Type B pancreatic cell (in vitro differentiated cells): ENCODE results near the gene UBE4A. TPM values are rescaled to one million over a fixed set of nuclear protein-coding genes. Genes with fewer than 3 reads are reported as not detected.

Experiments used
- DNase-seq: peaks from one replicate; pipeline ENCODE4 v3.0.0; 2021; ENCODE audit warnings: mixed read lengths; ENCODE audit not compliant: unreplicated experiment; ENCODE audit errors: extremely low spot score
- H3K27ac Mint-ChIP-seq: 2 replicates; pipeline ENCODE4 v1.8.0; 2021; ENCODE audit warnings: mild to moderate bottlenecking, mixed read lengths
- H3K27me3 Mint-ChIP-seq: 2 replicates; pipeline ENCODE4 v1.8.0; 2021; ENCODE audit warnings: mixed read lengths
- H3K36me3 Mint-ChIP-seq: 2 replicates; pipeline ENCODE4 v1.8.0; 2021; ENCODE audit warnings: mixed read lengths
- H3K4me1 Mint-ChIP-seq: one replicate; pipeline ENCODE4 v1.8.0; 2021; ENCODE audit warnings: mixed read lengths; ENCODE audit not compliant: unreplicated experiment
- H3K4me3 Mint-ChIP-seq: 2 replicates; pipeline ENCODE4 v1.8.0; 2021; ENCODE audit warnings: mild to moderate bottlenecking, mixed read lengths
- H3K9me3 Mint-ChIP-seq: 2 replicates; pipeline ENCODE4 v1.8.0; 2021; ENCODE audit warnings: mixed read lengths
- total RNA-seq: library from RNA; stranded (reverse); gene quantifications from 2 replicates; pipeline ENCODE4 v1.2.1, GENCODE V29; 2021; ENCODE audit warnings: low replicate concordance
- TF ChIP-seq, protein P1 (sequence below): fragments of 200-600 bp; sonication (generic); conservative IDR thresholded peaks from 2 replicates; pipeline ENCODE4 v1.5.0; 2021; ENCODE audit warnings: antibody characterized with exemption, mild to moderate bottlenecking

UBE4A gene
- total RNA-seq, 1 donor from 2014 or later: 42.5 TPM

DNA sequence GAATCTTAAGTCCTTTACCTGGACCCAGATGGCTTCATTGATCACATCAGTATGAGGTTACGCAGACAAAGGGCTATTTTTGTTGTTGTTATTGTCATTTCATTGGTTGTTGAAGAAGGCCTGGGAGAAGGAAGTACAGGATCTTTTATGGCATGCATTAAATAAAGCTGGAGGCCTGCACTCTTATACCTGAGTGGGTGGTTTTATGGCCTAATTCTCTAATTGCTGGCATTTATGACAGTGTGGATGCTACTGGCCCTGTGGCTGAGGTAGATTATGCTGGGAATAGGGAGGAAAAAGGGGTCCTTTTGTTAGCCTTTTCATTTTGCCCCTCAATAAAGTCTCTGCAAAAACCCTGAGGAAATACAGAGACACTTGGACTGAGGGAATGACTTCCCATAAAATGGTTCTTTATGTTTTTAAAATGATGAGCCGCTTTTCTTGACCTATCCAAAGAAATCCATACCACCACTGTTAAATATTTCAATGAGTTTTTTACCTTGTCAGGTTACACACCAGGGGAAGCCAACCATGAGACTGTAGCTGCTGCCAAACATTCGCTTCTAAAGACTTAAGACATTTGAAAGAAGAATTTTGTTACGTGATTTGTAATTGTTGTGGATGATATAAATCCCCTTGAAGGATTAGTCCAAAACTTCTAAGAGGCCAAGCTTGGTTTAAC lies 83.6 kb downstream of the UBE4A start:
- Mint-ChIP-seq H3K4me1 (peaks cover 50% of the 10 kb centered on the region), H3K9me3 (no peaks in the 10 kb centered on the region), H3K4me3 (no peak overlapping the region), H3K36me3 (peaks cover 17% of the 10 kb centered on the region), H3K27ac (no peak overlapping the region), H3K27me3 (no peaks in the 10 kb centered on the region)
- TF ChIP-seq, protein P1, sequence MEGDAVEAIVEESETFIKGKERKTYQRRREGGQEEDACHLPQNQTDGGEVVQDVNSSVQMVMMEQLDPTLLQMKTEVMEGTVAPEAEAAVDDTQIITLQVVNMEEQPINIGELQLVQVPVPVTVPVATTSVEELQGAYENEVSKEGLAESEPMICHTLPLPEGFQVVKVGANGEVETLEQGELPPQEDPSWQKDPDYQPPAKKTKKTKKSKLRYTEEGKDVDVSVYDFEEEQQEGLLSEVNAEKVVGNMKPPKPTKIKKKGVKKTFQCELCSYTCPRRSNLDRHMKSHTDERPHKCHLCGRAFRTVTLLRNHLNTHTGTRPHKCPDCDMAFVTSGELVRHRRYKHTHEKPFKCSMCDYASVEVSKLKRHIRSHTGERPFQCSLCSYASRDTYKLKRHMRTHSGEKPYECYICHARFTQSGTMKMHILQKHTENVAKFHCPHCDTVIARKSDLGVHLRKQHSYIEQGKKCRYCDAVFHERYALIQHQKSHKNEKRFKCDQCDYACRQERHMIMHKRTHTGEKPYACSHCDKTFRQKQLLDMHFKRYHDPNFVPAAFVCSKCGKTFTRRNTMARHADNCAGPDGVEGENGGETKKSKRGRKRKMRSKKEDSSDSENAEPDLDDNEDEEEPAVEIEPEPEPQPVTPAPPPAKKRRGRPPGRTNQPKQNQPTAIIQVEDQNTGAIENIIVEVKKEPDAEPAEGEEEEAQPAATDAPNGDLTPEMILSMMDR: no peak
- no peak for DNase-seq

- TF ChIP-seq, protein P1: no peak
- Mint-ChIP-seq H3K4me3 (no peak overlapping the region), H3K9me3 (no peaks in the 10 kb centered on the region), H3K27me3 (no peaks in the 10 kb centered on the region), H3K36me3 (peaks cover 17% of the 10 kb centered on the region), H3K4me1 (peaks cover 47% of the 10 kb centered on the region), H3K27ac (no peak overlapping the region)
- no peak for DNase-seq
These were observed 84.3 kb downstream of the UBE4A start for GRCh38 chr11:118443590-118444218.

DNA sequence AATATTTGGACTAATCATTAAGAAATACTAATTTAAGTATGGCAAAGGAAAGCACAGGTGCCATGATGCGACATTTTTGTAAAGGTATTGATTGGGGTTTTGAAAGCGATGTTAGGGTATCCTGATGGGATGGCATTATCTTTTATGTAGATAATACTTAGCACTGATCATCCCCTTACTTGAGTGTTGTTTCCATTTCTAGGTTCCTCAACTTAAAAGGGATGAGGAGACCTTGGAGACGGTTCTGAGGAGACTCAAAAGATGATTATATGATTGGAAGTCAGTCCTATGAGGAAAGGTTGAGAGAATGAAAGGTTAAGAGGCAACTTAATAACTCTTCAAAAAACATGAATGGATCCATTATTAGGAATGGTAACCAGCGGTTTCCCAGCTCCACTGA lies 88.0 kb downstream of the UBE4A start:
- no peak for DNase-seq
- Mint-ChIP-seq H3K27me3 (no peaks in the 10 kb centered on the region), H3K36me3 (peaks cover 11% of the 10 kb centered on the region), H3K4me3 (no peak overlapping the region), H3K27ac (no peak overlapping the region), H3K9me3 (no peaks in the 10 kb centered on the region), H3K4me1 (peaks cover 23% of the 10 kb centered on the region)
- TF ChIP-seq, protein P1: no peak

- H3K9me3 Mint-ChIP-seq: no peaks in the 10 kb centered on the region
- no peak for DNase-seq
- no peaks in the 10 kb centered on the region for H3K27me3 Mint-ChIP-seq
- TF ChIP-seq, protein P1: no peak
- H3K36me3 Mint-ChIP-seq: peaks cover 17% of the 10 kb centered on the region
- H3K4me1 Mint-ChIP-seq: peaks cover 19% of the 10 kb centered on the region
- H3K27ac Mint-ChIP-seq: no peak overlapping the region
- H3K4me3 Mint-ChIP-seq: no peak overlapping the region
These were observed 88.9 kb downstream of the UBE4A start for GRCh38 chr11:118448294-118448693.

Other genes starting within 250 kb of the UBE4A start
- 0.36 and 2.0 TPM in 2 replicates for gene SCN4B, start 206.8 kb upstream of the UBE4A start, total RNA-seq
- 2.8 TPM in 1 of 2 replicates, not detected in the other for gene SCN2B, start 183.0 kb upstream of the UBE4A start, total RNA-seq
- 0.19 and 0.57 TPM in 2 replicates for gene JAML, start 134.6 kb upstream of the UBE4A start, total RNA-seq
- 10.2 and 32.1 TPM in 2 replicates for gene MPZL3, start 107.2 kb upstream of the UBE4A start, total RNA-seq
- 32.7 and 113 TPM in 2 replicates for gene MPZL2, start 95.3 kb upstream of the UBE4A start, total RNA-seq
- gene CD3E, start 54.9 kb upstream of the UBE4A start, total RNA-seq: not detected in 2 replicates
- gene CD3D, start 16.9 kb upstream of the UBE4A start, total RNA-seq: not detected in 2 replicates
- 0.21 TPM in 1 of 2 replicates, not detected in the other for gene CD3G, start 15.3 kb upstream of the UBE4A start, total RNA-seq
- 207 and 263 TPM in 2 replicates for gene ATP5MG, start 42.0 kb downstream of the UBE4A start, total RNA-seq
- gene KMT2A, start 76.9 kb downstream of the UBE4A start, total RNA-seq: 45.5 and 71.1 TPM in 2 replicates
- gene TTC36, start 167.9 kb downstream of the UBE4A start, total RNA-seq: 1.6 and 1.8 TPM in 2 replicates
- gene TMEM25, start 171.6 kb downstream of the UBE4A start, total RNA-seq: 35.8 and 47.3 TPM in 2 replicates
- 18.9 and 28.7 TPM in 2 replicates for gene IFT46, start 206.3 kb downstream of the UBE4A start, total RNA-seq
- gene ARCN1, start 212.8 kb downstream of the UBE4A start, total RNA-seq: 139 and 175 TPM in 2 replicates
- gene PHLDB1, start 248.0 kb downstream of the UBE4A start, total RNA-seq: 21.2 and 63.1 TPM in 2 replicates